MM.1S (cell line): ENCODE data around the gene DAB2.

Experiments
- CTCF ChIP-seq: fragments of 300-600 bp; sonication (generic); IDR thresholded peaks from 2 replicates; pipeline ENCODE4 v1.5.1; 2016; ENCODE audit warnings: antibody characterized with exemption, low read length, mixed read lengths
- EZH2 ChIP-seq: fragments of 300-600 bp; sonication (generic); optimal IDR thresholded peaks from 2 replicates; pipeline ENCODE3; 2017; ENCODE audit warnings: low read depth, mild to moderate bottlenecking, antibody characterized with exemption, low read length, mixed read lengths

- no peak for TF ChIP-seq EZH2
- TF ChIP-seq CTCF, result no peak
These were observed 12.8 kb downstream of the DAB2 start for GRCh38 chr5:39411985-39412384.
